Prostate gland (tissue), 2 donors: ENCODE results near the gene MTA1. TPM values are rescaled to one million over a fixed set of nuclear protein-coding genes. Genes with fewer than 3 reads are reported as not detected.

Experiments
- DNase-seq: peaks from one replicate; pipeline ENCODE4 v3.0.0-alpha.2; 2019; ENCODE audit warnings: low spot score
- H3K27ac ChIP-seq, 2 donors: fragments of 200-600 bp; sonication (generic); 2 replicates each; pipeline ENCODE4 v1.5.1; 2017 to 2019
- H3K27me3 ChIP-seq: fragments of 200-600 bp; sonication (generic); replicated peaks from 2 replicates; pipeline ENCODE4 v1.5.1; 2019; ENCODE audit not compliant: insufficient read depth
- H3K36me3 ChIP-seq, 2 donors: fragments of 200-600 bp; sonication (generic); 1 replicate in 1 of 2; 2 replicates in 1 of 2; pipeline versions ENCODE4 v1.5.1 to v1.8.1; 2017 to 2019
- H3K4me1 ChIP-seq: fragments of 200-600 bp; sonication (generic); replicated peaks from 2 replicates; pipeline ENCODE4 v1.5.1; 2019
- H3K4me3 ChIP-seq, 2 donors: fragments of 200-600 bp; sonication (generic); 2 replicates each; pipeline ENCODE4 v1.5.1; 2017 to 2019
- H3K9me3 ChIP-seq: fragments of 200-600 bp; sonication (generic); 2 replicates; pipeline ENCODE4 v1.5.1; 2017
- CTCF ChIP-seq, 4 experiments: fragments of 200-600 bp in 2 of 4; fragments of 450-650 bp in 2 of 4; sonication (generic) in 2 of 4; IDR thresholded peaks; 1 replicate in 3 of 4; 2 replicates in 1 of 4; pipeline ENCODE4 v1.5.1; 2016 to 2019; ENCODE audit warnings: antibody characterized with exemption in 4 of 4, mild to moderate bottlenecking in 2 of 4, moderate library complexity in 2 of 4
- POLR2A ChIP-seq: fragments of 450-650 bp; IDR thresholded peaks from one replicate; pipeline ENCODE4 v1.6.1; 2016; ENCODE audit warnings: antibody characterized with exemption, mild to moderate bottlenecking
- POLR2AphosphoS5 ChIP-seq: sonication (generic); formaldehyde crosslinking; IDR thresholded peaks from one replicate; pipeline ENCODE4 v1.6.1; 2017; ENCODE audit warnings: antibody characterized with exemption
- WGBS: methylation state at CpG from one replicate; pipeline ENCODE4 v1.1.5; 2018; 5-methylcytosine and 5-hydroxymethylcytosine counted together
- intact Hi-C: fragments of 100-400 bp; cut with DNase I; formaldehyde crosslinking; loops from one replicate; pipeline ENCODE4 v1.14.2; 2022
- total RNA-seq, 2 donors: library from RNA; depleted of rRNA; stranded (reverse); fragments of >200 nt; gene quantifications; one replicate each; pipeline ENCODE4 v1.1.0, GENCODE V29; 2016

The MTA1 gene
- total RNA-seq, 2 donors from 2014 or later: 58.9 to 155 TPM

GRCh38 chr14:105475269-105476096, 55.9 kb downstream of the MTA1 start:
- no peaks in the 10 kb centered on the region for H3K27me3 ChIP-seq
- H3K9me3 ChIP-seq: no peaks in the 10 kb centered on the region
- peak; percentile 35 for TF ChIP-seq POLR2A
- no peak for TF ChIP-seq CTCF (IDR thresholded peaks at IDR 0.05)
- no peak for TF ChIP-seq POLR2AphosphoS5
- H3K4me1 ChIP-seq: peaks cover 36% of the 10 kb centered on the region
- H3K27ac ChIP-seq: peak overlapping the region; percentile 81 to 85
- H3K4me3 ChIP-seq: peak overlapping the region; percentile 50 to 73
- intact Hi-C loops: no loop called here
- 5% methylated on average over 36 of the region's 48 CpGs for WGBS
- no peaks in the 10 kb centered on the region for H3K36me3 ChIP-seq
- no peak for DNase-seq

- Histone ChIP-seq H3K4me1 (peaks cover 36% of the 10 kb centered on the region), H3K4me3 (peak overlapping the region; percentile 50 to 73), H3K9me3 (no peaks in the 10 kb centered on the region), H3K27me3 (no peaks in the 10 kb centered on the region), H3K36me3 (no peaks in the 10 kb centered on the region), H3K27ac (peak overlapping the region; percentile 81 to 85)
- TF ChIP-seq POLR2AphosphoS5 (no peak), POLR2A (peak; percentile 33)
- intact Hi-C loops: no loop called here
- WGBS: 17% methylated on average over 21 of the region's 21 CpGs
- no peak for DNase-seq
These were observed 56.6 kb downstream of the MTA1 start for GRCh38 chr14:105476097-105476830.

GRCh38 chr14:105476831-105477659, 57.4 kb downstream of the MTA1 start:
- H3K9me3 ChIP-seq: no peaks in the 10 kb centered on the region
- WGBS: 59% methylated on average over 14 of the region's 16 CpGs
- peak overlapping the region; percentile 81 to 85 for H3K27ac ChIP-seq
- peaks cover 39% of the 10 kb centered on the region for H3K4me1 ChIP-seq
- intact Hi-C loops: no loop called here
- H3K4me3 ChIP-seq: peak overlapping the region in 1 of 2 donors; percentile 73
- no peaks in the 10 kb centered on the region for H3K36me3 ChIP-seq
- TF ChIP-seq POLR2AphosphoS5 (no peak), CTCF (IDR thresholded peaks at IDR 0.05) (no peak), POLR2A (no peak)
- no peaks in the 10 kb centered on the region for H3K27me3 ChIP-seq
- no peak for DNase-seq

- no peaks in the 10 kb centered on the region for H3K36me3 ChIP-seq
- intact Hi-C loops: no loop called here
- DNase-seq: no peak
- peaks cover 40% of the 10 kb centered on the region for H3K4me1 ChIP-seq
- WGBS: 53% methylated on average over 47 of the region's 56 CpGs
- no peaks in the 10 kb centered on the region for H3K9me3 ChIP-seq
- no peak for TF ChIP-seq POLR2AphosphoS5
- no peak for TF ChIP-seq POLR2A
- no peak for TF ChIP-seq CTCF (IDR thresholded peaks at IDR 0.05)
- no peaks in the 10 kb centered on the region for H3K27me3 ChIP-seq
- no peak overlapping the region for H3K4me3 ChIP-seq
- no peak overlapping the region for H3K27ac ChIP-seq
These were observed 58.2 kb downstream of the MTA1 start for GRCh38 chr14:105477660-105478397.
